GM19328 (cell line): ENCODE results near the gene ABCA8.
"Not testable (repeated sequence)": the region's sequence is repeated elsewhere in the genome, so short reads cannot be mapped to it uniquely, and the experiment has no call there.

Experiments
- ATAC-seq: cut with Tn5 transposase; IDR thresholded peaks from one replicate; pipeline ENCODE4 v1.9.1; 2021; ENCODE audit warnings: mild to moderate bottlenecking, moderate library complexity; ENCODE audit not compliant: unreplicated experiment

ABCA8 gene, protein sequence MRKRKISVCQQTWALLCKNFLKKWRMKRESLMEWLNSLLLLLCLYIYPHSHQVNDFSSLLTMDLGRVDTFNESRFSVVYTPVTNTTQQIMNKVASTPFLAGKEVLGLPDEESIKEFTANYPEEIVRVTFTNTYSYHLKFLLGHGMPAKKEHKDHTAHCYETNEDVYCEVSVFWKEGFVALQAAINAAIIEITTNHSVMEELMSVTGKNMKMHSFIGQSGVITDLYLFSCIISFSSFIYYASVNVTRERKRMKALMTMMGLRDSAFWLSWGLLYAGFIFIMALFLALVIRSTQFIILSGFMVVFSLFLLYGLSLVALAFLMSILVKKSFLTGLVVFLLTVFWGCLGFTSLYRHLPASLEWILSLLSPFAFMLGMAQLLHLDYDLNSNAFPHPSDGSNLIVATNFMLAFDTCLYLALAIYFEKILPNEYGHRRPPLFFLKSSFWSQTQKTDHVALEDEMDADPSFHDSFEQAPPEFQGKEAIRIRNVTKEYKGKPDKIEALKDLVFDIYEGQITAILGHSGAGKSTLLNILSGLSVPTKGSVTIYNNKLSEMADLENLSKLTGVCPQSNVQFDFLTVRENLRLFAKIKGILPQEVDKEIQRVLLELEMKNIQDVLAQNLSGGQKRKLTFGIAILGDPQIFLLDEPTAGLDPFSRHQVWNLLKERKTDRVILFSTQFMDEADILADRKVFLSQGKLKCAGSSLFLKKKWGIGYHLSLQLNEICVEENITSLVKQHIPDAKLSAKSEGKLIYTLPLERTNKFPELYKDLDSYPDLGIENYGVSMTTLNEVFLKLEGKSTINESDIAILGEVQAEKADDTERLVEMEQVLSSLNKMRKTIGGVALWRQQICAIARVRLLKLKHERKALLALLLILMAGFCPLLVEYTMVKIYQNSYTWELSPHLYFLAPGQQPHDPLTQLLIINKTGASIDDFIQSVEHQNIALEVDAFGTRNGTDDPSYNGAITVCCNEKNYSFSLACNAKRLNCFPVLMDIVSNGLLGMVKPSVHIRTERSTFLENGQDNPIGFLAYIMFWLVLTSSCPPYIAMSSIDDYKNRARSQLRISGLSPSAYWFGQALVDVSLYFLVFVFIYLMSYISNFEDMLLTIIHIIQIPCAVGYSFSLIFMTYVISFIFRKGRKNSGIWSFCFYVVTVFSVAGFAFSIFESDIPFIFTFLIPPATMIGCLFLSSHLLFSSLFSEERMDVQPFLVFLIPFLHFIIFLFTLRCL (N-terminal part only)

DNA sequence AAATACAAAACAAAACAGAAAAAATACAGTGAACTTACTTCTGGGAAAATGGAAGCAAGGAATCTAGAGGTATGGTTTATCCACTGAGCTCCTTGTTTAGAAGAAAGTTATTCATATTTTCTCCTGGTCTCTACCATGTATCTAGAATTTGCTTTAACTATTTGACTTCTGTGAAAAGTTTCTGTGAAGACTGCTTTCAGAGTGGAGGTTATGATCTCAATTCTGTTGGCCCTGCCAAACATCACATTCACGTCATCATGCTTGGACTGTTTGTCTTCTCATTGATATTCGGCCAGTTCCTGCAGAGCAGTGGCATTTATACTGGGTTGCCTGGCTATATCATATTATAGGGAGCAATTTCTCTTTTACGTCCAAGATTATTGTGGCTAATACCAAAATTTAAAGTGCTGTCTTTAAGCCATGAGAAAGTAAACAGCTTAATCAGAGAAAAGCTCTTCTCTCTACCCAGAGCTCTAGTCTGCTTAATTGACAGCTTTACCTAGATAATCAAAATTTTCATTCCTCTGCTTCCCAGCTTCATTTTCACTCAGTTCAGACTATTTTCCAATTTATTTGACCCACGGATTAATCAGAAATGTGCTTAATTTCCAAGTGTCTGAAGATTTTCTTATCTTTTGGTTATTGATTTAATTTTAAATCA lies at the start of gene ABCA8:
ABCA8 (minus strand) TSS at position 212 of the 661 bp plus-strand sequence. CDS start 13,358 bp downstream, outside the sequence.
- no peak for ATAC-seq

DNA sequence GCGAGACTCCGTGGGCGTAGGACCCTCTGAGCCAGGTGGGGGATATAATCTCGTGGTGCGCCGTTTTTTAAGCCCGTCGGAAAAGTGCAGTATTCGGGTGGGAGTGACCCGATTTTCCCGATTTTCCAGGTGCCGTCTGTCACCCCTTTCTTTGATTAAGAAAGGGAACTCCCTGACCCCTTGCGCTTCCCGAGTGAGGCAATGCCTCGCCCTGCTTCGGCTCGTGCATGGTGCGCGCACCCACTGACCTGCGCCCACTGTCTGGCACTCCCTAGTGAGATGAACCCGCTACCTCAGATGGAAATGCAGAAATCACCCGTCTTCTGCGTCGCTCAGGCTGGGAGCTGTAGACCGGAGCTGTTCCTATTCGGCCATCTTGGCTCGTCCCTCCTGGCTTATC lies 49.6 kb upstream of the ABCA8 start:
- not testable (repeated sequence) for ATAC-seq

DNA sequence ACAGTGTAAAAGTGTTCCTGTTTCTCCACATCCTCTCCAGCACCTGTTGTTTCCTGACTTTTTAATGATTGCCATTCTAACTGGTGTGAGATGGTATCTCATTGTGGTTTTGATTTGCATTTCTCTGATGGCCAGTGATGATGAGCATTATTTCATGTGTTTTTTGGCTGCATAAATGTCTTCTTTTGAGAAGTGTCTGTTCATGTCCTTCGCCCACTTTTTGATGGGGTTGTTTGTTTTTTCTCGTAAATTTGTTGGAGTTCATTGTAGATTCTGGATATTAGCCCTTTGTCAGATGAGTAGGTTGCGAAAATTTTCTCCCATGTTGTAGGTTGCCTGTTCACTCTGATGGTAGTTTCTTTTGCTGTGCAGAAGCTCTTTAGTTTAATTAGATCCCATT lies 44.6 kb upstream of the ABCA8 start:
- not testable (repeated sequence) for ATAC-seq

DNA sequence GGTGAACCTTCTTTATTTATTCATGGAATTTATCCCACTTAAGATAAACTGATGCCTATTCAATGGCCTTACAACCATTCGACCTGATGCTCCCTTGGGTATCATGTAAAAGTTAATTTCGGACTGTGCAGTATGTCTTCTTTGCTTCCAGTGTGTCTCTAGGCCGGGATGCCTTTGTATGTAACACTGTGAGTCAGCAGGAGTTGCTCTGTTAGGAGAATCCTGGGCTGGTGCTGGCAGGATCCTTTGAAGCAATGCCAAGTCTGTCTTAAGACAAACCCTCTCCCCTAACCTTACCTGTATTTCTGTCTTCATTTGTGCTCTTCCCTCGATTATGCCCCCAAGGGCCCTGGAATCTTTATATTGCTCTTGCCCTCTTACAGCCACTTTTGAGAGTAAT lies 37.9 kb upstream of the ABCA8 start:
- no peak for ATAC-seq

DNA sequence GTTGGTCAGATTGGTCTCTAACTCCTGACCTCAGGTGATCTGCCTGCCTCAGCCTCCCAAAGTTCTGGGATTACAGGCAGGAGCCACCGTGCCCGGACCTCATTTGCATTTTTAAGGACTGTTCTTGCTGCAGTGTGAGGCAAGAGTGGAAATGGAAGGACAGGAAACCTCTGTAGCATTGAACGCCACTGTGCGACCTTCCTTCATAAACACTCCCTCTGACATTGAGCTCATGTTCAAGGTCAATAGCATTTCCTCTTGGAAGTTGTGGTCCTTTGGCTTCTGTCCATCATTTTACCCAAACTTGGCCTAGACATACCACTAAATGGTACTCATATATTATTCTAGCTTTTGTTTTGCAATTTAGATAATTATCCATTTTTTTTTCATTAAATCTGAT lies 32.8 kb upstream of the ABCA8 start:
- ATAC-seq = no peak

DNA sequence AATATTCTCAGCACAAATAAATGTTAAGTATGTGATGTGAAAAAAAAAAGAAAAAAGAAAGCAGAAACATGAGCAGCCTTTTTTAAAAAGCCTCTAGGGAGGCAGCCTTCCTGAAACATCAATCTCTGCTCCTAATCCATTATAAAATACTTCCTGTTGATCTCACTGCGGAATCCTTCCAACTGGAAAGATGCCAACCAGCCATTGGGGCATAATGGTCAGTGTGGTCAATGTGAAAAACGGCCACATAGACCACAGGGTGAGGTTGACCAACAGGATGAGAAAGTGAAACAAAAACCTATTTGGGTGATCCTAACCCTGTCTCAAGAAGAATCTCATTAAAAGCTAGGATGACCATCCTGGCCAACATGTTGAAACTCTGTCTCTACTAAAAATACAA lies 26.1 kb upstream of the ABCA8 start:
- ATAC-seq = no peak

DNA sequence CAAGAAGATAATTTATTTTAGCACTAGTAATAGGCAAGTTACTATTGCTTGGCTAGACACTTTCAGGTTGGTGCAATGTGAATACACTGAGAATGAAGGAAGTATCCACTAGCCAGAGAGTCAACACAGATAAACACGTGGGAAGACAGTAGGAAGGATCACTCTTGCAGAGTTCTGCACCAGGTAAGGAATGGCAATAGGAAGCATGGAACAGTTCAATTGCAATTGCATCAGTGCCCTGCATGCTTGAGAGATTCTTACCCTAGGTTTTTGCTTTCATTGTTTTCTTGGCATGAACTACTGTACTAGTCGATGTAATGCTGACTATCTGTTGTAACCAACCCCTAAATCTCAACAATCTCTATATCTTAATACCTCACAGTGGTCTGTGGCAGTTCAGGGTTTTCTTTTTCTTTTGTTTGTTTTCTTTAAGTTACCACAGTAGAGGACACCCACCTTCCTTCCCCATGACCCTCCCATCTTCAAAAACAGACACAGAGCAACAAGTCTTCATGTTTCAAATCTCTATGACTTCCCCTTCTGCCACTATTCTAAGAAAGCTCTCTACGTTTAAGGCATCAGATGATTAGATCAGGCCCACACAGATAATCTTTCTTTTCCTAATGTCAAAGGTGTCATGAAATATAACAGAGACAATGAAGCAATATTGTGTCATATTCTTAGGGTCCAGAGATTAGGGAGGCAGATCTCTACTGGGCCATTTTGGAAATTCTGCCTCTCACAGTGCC lies 18.1 kb upstream of the ABCA8 start:
- no peak for ATAC-seq

DNA sequence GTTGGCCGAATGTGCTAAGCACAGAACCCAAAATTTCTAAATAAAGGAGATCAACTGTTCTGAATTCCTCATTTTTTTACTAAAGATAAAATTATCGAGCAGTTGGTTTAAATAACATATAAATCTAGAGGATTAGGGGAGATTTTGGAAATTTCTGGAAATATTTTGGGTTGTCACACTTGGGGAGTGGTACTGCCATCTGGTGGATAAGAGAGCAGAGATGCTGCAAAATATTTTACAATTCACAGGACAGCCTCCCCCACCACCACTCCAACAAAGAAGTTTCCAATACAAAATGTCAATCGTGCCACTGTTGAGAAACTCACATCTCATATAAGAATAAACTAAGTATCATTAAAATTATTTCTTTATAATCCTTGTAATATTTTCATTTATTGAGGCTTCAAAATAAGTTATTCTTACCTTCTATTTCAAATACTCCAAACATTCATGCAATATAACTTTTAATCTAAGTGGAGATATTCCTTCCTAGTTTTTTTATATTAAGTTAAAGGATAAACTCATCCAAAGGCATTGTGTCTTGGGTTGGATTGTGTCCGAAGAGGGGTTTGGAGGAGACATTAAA lies 17.0 kb upstream of the ABCA8 start:
- ATAC-seq = no peak

DNA sequence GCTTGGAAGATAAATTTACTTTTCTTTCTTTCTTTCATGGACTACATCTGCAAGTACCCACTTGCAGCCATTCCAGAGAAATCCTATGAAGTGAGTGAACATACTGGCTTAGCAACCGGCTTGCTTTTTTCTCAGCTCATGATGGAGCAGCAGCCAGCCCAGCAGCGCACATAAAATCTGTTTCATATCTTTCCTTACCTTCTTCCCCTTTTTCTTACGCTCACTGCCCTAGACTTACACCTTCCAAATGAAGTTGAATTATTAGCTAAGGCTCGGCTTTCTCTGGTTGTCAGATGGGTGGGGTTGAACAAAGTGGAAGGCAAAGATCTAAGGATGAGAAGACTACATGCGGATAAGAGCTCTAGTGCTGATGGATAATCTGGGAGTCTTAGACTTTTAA lies 13.9 kb upstream of the ABCA8 start:
- ATAC-seq = no peak

DNA sequence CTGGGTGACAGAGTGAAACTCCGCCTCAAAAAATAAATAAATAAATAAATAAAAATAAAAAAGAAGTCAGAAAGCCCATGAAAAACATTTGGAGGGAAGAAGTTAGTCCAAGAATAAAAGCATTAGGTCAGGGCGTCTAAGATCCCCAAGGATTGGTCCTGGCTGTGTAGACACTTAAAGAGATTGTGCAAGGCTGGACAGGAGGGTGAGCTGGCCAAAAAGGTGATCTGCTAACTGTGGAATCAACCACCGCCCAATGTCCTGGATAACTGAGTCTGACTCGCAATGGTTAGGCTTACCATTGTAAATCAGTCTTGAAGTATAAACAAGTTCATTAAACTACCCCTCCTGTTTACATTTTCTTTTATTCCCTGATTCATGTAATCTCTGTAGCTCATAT lies 8.8 kb upstream of the ABCA8 start:
- ATAC-seq = no peak

DNA sequence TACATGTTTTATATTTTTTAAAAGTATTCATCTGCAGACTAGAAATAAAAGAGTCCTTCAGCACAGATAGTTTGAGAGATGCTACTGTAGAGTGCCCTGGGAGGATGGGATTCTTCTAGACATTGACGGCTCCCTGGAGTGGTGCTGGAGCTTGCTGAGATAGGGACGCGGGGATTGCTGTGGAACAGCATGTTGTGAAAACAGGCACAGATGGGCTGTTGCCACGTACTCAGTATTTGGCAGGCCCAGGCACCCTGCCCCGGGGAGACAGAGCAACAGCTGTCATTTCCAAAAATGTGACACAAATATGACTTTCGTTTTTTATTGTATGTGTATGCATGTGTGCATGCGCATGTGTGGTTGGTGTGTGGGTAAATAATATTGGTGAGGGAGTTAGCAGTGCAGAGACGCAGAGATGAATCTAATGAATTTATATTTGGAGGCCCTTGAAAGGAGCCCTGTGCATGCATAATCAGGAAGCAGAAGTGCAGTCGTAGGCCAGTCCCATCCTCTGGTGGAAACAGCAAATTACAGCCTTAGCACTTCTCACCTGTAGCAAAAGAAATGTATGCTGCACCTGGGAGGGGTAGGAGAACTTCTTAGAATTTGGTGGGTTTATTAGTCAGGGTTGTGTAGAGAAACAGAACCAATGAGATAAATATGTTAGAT lies 6.2 kb upstream of the ABCA8 start:
- no peak for ATAC-seq

DNA sequence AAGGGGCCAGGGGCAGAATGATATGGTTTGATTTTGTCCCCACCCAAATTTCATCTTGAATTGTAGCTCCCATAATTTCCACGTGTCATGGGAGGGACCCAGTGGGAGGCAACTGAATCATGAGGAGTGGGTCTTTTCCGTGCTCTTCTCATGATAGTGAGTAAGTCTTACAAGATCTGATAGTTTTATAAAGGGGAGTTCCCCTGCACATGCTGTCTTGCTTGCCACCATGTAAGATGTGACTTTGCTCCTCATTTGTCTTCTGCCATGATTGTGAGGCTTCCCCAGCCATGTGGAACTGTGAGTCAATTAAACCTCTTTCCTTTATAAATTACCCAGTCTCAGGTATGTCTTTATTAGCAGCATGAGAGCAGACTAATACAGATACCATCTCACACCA lies 3.9 kb upstream of the ABCA8 start:
- ATAC-seq = not testable (repeated sequence)

DNA sequence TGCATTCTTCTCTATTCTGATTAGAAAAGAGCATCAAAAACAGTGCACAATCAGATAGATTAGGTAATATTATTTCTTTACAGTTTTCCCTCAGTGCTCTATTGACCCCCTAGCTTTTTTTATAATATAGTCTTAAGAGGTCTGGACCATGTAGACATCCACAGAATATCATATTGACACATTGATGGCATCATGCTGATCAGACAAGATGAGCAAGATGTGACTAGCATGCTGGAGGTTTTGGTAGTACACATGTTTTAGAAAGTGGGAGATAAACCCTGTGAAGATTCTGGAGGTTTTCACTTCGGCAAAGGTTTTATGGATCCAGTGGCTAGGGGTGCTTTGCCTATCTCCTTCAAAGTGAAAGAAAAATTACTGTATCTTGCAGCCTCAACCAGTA lies 2.8 kb upstream of the ABCA8 start:
- no peak for ATAC-seq

DNA sequence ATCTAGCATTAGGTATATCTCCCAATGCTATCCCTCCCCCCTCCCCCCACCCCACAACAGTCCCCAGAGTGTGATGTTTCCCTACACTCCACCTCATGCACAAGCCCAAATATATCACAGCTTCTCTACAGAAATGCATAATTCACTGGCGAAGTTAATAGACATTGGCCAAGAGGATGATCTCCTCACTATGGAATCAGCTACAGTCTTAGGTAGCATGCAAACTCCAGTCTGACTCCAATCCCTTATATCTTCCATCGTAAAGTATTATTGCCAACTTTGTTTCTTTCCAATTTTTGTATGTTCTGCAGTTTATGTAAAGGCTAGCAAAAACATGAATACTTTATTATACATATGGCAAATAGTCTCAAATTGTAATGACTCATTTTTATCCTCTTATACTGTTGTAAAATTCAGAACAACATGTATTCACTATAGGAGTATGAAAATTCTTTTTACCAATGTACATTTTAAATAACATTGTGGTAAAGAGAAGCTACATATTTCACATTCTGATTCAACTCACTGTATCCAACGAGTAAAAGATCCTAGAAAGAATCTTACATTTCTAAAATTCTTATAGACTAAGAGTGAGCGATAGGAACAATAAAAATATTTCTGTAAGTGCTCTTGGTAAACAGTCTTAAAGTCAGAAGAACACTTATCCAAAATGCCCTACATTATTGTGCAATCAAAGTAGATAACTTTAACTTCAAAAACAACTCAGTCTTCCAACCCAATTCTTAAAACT lies 871 bp downstream of the ABCA8 start:
- no peak for ATAC-seq

DNA sequence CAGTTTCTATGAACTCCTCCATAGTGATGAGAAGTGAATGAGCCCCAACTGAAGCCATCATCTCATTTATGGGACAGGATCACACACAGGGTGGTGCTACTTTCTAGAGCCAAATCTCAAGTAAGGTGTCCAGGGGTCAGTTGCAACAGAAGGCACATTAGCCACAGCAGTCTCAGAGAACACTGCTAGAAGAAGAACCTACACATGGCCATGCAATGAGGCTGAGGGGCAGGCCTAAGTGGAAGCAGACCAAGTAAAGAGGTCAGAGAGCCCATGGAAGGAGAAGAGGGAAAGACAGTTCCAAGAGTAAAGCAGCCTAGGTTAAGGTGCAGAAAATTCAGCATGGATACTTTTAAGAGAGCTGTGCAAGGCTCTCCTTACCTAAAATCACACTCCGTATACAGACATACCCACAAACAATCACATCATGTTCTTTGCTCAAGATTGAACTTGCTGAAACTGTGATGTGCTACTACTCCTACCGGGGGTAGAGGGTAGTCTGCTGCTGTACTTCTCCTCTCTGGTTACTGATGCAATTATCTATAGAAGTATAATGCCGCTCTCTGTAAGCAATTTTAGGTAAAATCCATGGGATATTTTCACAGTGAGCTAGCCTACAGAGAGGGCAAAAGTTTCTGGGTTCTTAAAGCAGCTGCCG lies 1.7 kb downstream of the ABCA8 start:
- no peak for ATAC-seq

DNA sequence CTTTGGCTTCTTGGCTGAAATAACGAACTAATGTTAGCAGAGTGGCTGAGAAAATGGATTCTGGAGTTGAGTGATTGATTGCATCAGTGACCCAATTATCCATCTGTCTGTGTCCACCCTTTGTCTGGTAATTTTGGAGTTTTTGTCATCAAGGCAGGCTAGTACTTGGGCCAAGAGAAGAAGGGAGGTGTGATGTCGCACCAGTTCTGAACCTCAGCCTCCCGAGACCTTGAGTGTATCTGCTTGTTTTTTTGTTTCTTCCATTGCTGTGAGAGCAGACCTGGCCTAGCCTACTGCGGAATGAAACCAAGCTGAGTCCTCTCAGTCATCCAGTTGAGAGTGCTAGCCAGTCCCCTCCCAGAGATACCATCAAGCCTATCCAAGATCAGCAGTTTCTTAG lies 4.5 kb downstream of the ABCA8 start:
- ATAC-seq = no peak

DNA sequence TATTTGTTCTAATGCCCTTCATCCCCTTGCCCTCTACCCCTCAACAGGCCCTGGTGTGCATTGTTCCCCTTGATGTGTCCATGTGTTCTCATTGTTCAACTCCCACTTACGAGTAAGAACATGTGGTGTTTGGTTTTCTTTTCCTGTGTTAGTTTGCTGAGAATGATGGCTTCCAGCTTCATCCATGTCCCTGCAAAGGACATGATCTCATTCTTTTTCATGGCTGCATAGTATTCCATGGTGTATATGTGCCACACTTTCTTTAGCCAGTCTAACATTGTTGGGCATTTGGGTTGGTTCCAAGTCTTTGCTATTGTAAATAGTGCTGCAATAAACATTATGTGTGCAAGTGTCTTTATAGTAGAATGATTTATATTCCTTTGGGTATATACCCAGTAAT lies 7.3 kb downstream of the ABCA8 start:
- not testable (repeated sequence) for ATAC-seq
